HG03575 (cell line): ENCODE results near the gene ECI2.
"Not testable (repeated sequence)": the region's sequence is repeated elsewhere in the genome, so short reads cannot be mapped to it uniquely, and the experiment has no call there.

Source experiments
- ATAC-seq: cut with Tn5 transposase; IDR thresholded peaks from one replicate; pipeline ENCODE4 v1.9.1; 2021; ENCODE audit not compliant: unreplicated experiment, insufficient number of reproducible peaks, low FRiP score; ENCODE audit errors: extremely low read depth

ECI2 gene

DNA sequence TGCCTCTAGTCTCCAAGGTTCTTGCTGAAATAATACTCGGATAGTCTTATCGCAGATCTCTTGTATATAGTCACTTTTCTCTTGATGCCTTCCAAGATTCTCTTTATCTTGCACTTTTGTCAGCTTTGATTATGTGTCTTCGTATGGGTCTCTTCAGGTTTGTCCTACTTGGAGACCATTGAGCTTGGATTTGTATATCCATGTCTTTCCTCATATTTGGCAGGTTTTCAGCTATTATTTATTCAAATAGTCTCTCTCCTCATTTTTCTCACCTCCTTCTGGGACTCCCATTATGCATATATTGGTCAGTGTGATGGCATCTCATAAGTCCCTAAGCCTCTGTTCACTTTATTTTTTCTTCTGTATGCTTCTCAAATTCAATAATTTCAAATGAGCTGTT lies 23.0 kb downstream of the ECI2 start:
- ATAC-seq: no peak

GRCh38 chr6:4109363-4109815 lies 26.0 kb downstream of the ECI2 start:
- ATAC-seq: not testable (repeated sequence)

GRCh38 chr6:4108561-4109093 lies 26.7 kb downstream of the ECI2 start:
- no peak for ATAC-seq

- no peak for ATAC-seq
Observed at GRCh38 chr6:4107873-4108272, 27.5 kb downstream of the ECI2 start.

DNA sequence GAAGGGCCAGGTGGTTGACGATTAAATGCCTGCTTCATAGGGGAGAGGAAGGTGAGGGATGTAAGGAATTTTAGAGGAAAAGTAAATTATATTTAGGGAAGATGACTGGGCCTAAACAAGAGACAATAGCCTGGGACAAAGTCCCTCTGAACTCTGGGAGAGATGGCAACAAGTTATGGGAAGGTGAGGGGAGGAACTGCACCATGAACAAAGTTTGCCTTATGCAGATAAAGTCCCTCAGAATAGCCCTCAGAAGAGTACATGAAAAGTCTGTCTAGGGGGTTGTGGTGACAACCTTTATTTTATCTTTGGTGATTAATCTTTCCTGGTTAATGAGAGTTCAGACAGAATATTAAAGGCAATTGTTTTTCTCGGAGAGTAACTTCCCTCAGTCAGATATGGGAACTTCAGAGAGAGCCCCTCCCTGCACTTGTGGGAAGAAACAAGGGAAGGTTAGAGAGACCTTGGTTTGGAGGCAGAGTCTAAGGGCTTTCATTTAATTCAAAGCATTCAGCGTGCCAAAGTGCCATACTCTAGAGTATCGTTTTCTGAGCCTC lies 29.3 kb downstream of the ECI2 start:
- no peak for ATAC-seq

GRCh38 chr6:4103929-4104328 lies 31.4 kb downstream of the ECI2 start:
- no peak for ATAC-seq

DNA sequence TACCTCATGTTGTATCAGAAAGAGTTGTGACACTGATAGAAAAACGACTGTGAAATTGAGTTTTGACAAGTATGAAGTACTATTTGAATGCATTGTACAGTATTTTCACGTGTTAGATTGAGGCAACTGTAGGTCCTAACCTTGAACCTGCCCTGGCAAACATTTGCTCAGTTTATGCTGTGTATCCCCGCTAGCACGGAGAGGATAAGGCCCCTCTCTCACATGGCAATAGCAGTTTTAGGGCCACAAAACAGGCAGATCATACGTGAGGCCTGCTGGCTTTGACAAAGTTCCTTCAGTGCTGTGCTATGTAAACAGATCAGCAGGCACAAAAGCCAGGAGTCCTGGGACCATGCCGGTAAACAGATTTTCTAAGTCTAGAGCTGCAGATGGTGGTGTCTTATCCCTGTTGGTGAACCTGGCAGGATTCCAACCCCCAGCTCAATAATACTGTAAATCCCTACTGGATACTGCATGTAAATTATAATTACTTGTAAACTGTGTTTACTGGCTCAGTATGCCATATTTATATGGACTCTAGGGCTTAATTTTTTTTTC lies 32.6 kb downstream of the ECI2 start:
- no peak for ATAC-seq

GRCh38 chr6:4101298-4101697 lies 34.1 kb downstream of the ECI2 start:
- no peak for ATAC-seq

DNA sequence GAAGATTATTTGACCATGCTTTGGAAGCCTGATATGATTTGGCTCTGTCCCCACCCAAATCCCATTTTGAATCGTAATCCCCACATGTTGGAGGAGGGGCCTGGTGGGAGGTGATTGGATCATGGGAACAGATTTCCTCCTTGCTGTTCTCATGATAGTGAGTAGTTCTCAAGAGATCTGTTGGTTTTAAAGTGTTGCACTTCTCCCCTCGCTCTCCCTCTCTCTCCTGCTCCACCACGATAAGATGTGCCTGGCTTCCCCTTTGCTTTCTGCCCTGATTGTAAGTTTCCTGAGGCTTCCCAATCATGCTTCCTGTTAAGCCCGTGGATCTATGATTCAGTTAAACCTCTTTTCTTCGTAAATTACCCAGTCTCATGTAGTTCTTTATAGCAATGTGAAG lies 34.7 kb downstream of the ECI2 start:
- ATAC-seq: no peak

GRCh38 chr6:4093288-4093687 lies 42.1 kb downstream of the ECI2 start:
- ATAC-seq: no peak

DNA sequence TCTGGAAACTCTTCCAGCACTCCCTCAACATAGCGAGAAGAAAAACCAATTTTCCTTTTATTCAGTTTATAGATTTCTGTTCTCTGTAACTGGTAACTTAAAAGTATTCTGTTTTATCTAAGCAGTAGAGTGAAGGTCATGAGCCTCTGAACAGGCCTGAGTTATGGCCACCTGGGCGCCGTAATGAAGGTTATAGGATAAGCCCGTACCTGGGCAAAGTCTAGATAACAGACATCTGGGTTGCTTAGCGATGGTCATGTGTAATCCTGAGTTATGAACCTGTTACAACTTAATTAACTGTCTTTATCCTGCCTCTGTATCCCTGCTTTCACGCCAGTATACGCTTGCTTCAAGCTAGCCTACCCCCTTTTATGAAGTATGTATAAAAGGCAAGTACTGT lies 43.4 kb downstream of the ECI2 start:
- no peak for ATAC-seq

DNA sequence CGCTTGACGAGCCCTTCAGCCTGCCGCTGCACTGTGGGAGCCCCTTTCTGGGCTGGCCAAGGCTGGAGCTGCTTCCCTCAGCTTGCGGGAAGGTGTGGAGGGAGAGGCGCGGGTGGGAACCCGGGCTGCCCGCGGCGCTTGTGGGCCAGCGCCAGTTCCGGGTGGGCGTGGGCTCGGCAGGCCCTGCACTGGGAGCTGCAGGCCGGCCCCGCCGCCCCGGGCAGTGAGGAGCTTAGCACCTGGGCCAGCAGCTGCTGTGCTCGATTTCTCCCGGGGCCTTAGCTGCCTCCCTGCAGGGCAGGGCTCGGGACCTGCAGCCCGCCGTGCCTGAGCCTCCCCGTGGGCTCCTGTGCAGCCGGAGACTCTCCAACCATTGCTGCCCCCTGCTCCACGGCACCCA lies 45.3 kb downstream of the ECI2 start:
- not testable (repeated sequence) for ATAC-seq

DNA sequence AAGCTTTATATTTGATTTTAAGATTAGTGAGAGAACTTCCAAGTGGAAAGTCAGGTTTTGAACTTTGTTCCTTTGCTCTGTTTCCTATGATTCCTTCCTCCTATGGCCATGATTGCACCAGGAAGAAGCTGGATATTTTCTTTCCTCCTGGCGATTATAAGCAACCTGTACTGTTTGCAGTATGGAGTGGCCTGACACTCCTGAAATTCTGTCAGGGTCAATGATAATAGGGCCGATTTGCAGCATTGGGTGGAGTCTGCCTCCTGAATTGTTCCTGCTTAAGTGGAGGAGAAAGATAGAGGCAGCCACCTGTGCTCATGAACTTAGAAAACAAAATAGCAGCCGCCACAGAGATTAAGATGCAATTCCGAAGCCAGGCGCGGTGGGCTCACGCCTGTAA lies 46.7 kb downstream of the ECI2 start:
- no peak for ATAC-seq

GRCh38 chr6:4085332-4085700 lies 50.1 kb downstream of the ECI2 start:
- ATAC-seq: no peak

GRCh38 chr6:4084444-4085331 lies 50.7 kb downstream of the ECI2 start:
- no peak for ATAC-seq

DNA sequence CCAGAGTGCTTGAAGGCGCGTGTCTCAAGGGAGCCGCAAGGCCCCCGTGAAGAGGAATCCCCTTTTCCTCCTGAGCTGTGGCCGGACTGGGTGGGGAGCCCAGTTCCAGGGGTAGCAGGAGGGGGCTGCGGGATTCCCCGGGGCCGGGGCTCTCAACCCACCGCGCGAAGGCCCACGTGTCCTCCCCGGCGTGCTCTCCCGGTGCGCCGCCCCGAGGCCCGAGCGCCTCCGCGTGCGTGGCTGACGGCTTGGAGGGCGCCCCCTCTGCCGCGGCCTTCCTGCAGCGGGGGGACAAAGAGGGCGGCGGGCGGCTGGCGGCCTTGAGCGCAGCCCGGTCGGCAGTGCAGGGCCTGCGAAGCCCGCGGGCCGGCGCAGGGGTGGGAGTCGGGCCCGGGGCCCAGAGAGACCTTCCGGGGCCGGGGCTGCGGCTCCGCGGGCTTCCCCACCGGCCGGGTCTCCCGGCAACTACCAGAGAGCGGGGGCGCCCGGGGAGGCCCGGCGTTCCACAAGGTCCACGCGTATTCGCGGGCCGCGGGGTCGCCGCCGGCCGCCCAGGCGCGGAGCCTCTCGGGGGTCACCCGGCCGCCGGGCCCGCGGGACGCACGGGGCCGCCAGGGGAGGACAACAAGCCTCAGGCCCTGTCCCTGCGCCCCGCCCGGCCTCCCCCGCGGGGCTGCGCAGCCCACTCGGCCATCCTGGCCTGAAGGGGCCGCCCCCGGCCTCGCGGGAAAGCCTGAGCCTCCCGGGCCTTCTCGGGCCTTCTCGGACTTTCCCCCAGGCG lies 56.5 kb downstream of the ECI2 start, which contains the start of gene FAM217A:
FAM217A (minus strand) TSS at position 447 of the 781 bp plus-strand sequence. CDS start 1,723 bp downstream, outside the sequence.
- ATAC-seq: no peak

DNA sequence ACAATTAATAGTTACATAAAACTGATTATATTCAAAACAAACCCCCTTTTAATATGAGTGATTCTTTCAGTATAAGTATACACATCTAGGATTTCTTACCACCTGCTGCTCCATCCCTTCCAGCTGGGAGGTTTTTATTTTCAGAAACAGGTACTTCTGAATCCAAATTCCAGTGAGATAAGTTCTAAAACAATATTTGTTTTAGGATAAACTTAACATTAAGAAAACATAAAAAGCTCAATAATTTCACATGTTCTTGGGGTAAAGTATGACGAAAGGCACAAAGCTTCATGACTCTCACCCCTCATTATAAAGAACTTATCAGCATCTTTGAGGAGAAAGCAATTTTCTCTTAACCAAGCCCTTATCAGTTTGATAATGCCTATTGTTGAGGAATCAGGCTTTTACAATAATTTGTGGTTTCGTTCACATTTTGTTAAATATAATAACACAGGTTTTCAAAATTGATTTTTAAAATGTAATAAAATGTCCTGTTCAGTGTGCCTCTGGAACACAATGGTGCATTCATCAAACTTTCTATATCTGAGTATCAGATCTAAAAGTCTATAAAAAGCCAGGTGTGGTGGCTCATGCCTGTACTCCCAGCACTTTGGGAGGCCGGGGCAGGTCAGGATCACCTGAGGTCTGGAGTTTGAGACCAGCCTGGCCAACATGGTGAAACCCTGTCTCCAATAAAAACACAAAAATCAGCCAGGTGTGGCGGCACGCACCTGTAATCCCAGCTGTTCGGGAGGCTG lies 60.7 kb downstream of the ECI2 start:
- no peak for ATAC-seq

- ATAC-seq: no peak
Observed at GRCh38 chr6:4071330-4071729, 64.0 kb downstream of the ECI2 start.

GRCh38 chr6:4069199-4069598 lies 66.2 kb downstream of the ECI2 start:
- ATAC-seq: no peak
